MM.1S (cell line): ENCODE measurements around the gene LSAMP.

ENCODE experiments used
- EZH2phosphoT487 ChIP-seq: fragments of 300-600 bp; sonication (generic); IDR thresholded peaks from 2 replicates; pipeline ENCODE4 v1.6.1; 2018; ENCODE audit warnings: antibody characterized with exemption, low read length
- TF ChIP-seq, protein P1 (sequence below): fragments of 300-600 bp; sonication (generic); IDR thresholded peaks from 2 replicates; pipeline ENCODE4 v1.5.1; 2016; ENCODE audit warnings: antibody characterized with exemption, low read length, mixed read lengths

DNA sequence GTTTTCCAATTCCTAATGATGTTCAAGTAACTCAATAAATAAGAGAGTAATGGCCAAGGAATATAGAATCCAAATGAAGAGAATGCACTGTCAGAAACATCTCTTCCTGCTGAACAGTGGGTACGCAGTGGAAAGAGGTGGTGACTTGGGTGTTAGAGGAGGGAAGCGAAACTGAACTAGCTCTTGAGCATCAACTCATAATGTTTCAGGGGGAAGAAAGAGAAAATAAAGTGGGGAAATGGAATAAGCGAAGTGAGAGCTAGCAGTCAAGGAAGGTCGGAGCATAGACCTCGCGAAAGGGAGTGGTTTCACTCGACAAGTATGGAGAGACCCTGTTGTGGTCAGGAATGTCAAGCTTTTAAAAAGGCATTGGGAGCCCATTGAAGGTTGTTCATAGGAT is 512.5 kb downstream of the LSAMP start:
- TF ChIP-seq, protein P1, sequence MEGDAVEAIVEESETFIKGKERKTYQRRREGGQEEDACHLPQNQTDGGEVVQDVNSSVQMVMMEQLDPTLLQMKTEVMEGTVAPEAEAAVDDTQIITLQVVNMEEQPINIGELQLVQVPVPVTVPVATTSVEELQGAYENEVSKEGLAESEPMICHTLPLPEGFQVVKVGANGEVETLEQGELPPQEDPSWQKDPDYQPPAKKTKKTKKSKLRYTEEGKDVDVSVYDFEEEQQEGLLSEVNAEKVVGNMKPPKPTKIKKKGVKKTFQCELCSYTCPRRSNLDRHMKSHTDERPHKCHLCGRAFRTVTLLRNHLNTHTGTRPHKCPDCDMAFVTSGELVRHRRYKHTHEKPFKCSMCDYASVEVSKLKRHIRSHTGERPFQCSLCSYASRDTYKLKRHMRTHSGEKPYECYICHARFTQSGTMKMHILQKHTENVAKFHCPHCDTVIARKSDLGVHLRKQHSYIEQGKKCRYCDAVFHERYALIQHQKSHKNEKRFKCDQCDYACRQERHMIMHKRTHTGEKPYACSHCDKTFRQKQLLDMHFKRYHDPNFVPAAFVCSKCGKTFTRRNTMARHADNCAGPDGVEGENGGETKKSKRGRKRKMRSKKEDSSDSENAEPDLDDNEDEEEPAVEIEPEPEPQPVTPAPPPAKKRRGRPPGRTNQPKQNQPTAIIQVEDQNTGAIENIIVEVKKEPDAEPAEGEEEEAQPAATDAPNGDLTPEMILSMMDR: no peak
- TF ChIP-seq EZH2phosphoT487: no peak
